Stomach (tissue), 9 donors: ENCODE measurements around the gene WNT8A. TPM values are rescaled to one million over a fixed set of nuclear protein-coding genes. Genes with fewer than 3 reads are reported as not detected.

Experiments used
- DNase-seq, 2 donors: peaks; one replicate each; pipeline versions ENCODE4 v3.0.0 to v3.0.0-alpha.2; 2013 to 2019
- H3K27ac ChIP-seq, 5 donors: fragments of 200-600 bp in 4 of 5; sonication (generic) in 4 of 5; one replicate each; pipeline ENCODE4 v1.5.1; 2013 to 2019; ENCODE audit warnings: mild to moderate bottlenecking in 1 of 5, moderate library complexity in 1 of 5
- H3K27me3 ChIP-seq, 3 donors: fragments of 200-600 bp; sonication (generic); one replicate each; pipeline ENCODE4 v1.5.1; 2017 to 2019; ENCODE audit warnings: mixed run types in 1 of 3
- H3K36me3 ChIP-seq, 4 donors: fragments of 200-600 bp; sonication (generic); 1 replicate in 3 of 4; 2 replicates in 1 of 4; pipeline ENCODE4 v1.5.1; 2016 to 2019
- H3K4me1 ChIP-seq, 4 donors: fragments of 200-600 bp; sonication (generic); one replicate each; pipeline ENCODE4 v1.5.1; 2016 to 2019
- H3K4me3 ChIP-seq, 4 donors: fragments of 200-600 bp; sonication (generic) in 3 of 4; one replicate each; pipeline ENCODE4 v1.5.1; 2016 to 2019; ENCODE audit warnings: mild to moderate bottlenecking in 1 of 4
- H3K9me3 ChIP-seq, 4 donors: fragments of 200-600 bp; sonication (generic); one replicate each; pipeline ENCODE4 v1.5.1; 2016 to 2019
- CTCF ChIP-seq, 7 experiments: fragments of 450-650 bp in 4 of 7; fragments of 200-600 bp in 3 of 7; sonication (generic) in 3 of 7; IDR thresholded peaks; one replicate each; pipeline ENCODE4 v1.5.1; 2016 to 2019; ENCODE audit warnings: antibody characterized with exemption in 7 of 7, control low read depth in 2 of 7, mild to moderate bottlenecking in 1 of 7
- EP300 ChIP-seq: sonication (generic); formaldehyde crosslinking; IDR thresholded peaks from one replicate; pipeline ENCODE4 v1.6.1; 2017; ENCODE audit warnings: antibody characterized with exemption
- POLR2A ChIP-seq, 4 donors: fragments of 450-650 bp; IDR thresholded peaks; one replicate each; pipeline ENCODE4 v1.6.1; 2016; ENCODE audit warnings: antibody characterized with exemption in 4 of 4, control low read depth in 2 of 4, mild to moderate bottlenecking in 1 of 4, moderate library complexity in 1 of 4
- POLR2AphosphoS5 ChIP-seq, 3 donors: sonication (generic); formaldehyde crosslinking; IDR thresholded peaks; one replicate each; pipeline ENCODE4 v1.6.1; 2016; ENCODE audit warnings: antibody characterized with exemption in 3 of 3
- WGBS, 5 donors: extraction: QIAGEN DNeasy Blood & Tissue Kit in 3 of 5; methylation state at CpG; one replicate each; pipeline versions ENCODE4 v1.1.5 to v1.1.7; 2013 to 2018; 5-methylcytosine and 5-hydroxymethylcytosine counted together
- intact Hi-C: fragments of 100-400 bp; cut with DNase I; formaldehyde crosslinking; loops from one replicate; pipeline ENCODE4 v1.15.1; 2023; ENCODE audit warnings: low total_unique reads
- polyA plus RNA-seq, 3 donors: library from polyadenylated mRNA; stranded (reverse); fragments of 200-250 nt; gene quantifications; one replicate each; pipeline ENCODE4 v1.2.3, GENCODE V29; 2013
- small RNA-seq, 4 donors: library from RNA; depleted of rRNA; stranded (forward); fragments of <200 nt; gene quantifications; one replicate each; pipeline ENCODE3, GENCODE V24; 2016
- total RNA-seq, 5 donors: library from RNA; depleted of rRNA; stranded (reverse); fragments of >200 nt; gene quantifications; one replicate each; pipeline versions ENCODE4 v1.1.0 to v1.2.3, GENCODE V29; 2014 to 2016
- donor health status: healthy with polysubstance abuse.
- donor health status: Bipolar disorder and iron deficiency.
- donor health status: healthy.

Gene WNT8A
- total and polyA plus RNA-seq, 8 donors, result not detected

- TF ChIP-seq POLR2AphosphoS5 (IDR thresholded peaks at IDR 0.05), result no peak
- no peak for TF ChIP-seq POLR2A (IDR thresholded peaks at IDR 0.05)
- TF ChIP-seq EP300, result no peak
- TF ChIP-seq CTCF (IDR thresholded peaks at IDR 0.05), result no peak
- no peak overlapping the region for H3K27ac ChIP-seq
- no peak for DNase-seq
- no peaks in the 10 kb centered on the region for H3K9me3 ChIP-seq
- 80 to 94% (median 92%) methylated on average over 7 of the region's 7 CpGs for WGBS, 5 donors
- H3K27me3 ChIP-seq, result peaks cover 0 to 4% (median 0%) of the 10 kb centered on the region in 3 donors
- no peaks in the 10 kb centered on the region for H3K36me3 ChIP-seq
- intact Hi-C loops, result loop anchor here (5.0 to 10.0 kb wide), 2 partner anchors 50 to 358 kb away; partner anchors contain the start of gene WNT8A
- H3K4me3 ChIP-seq, result peak overlapping the region in 1 of 4 donors; percentile 39
- no peaks in the 10 kb centered on the region for H3K4me1 ChIP-seq
These were observed 48.7 kb downstream of the WNT8A start for GRCh38 chr5:138132543-138132942.

DNA sequence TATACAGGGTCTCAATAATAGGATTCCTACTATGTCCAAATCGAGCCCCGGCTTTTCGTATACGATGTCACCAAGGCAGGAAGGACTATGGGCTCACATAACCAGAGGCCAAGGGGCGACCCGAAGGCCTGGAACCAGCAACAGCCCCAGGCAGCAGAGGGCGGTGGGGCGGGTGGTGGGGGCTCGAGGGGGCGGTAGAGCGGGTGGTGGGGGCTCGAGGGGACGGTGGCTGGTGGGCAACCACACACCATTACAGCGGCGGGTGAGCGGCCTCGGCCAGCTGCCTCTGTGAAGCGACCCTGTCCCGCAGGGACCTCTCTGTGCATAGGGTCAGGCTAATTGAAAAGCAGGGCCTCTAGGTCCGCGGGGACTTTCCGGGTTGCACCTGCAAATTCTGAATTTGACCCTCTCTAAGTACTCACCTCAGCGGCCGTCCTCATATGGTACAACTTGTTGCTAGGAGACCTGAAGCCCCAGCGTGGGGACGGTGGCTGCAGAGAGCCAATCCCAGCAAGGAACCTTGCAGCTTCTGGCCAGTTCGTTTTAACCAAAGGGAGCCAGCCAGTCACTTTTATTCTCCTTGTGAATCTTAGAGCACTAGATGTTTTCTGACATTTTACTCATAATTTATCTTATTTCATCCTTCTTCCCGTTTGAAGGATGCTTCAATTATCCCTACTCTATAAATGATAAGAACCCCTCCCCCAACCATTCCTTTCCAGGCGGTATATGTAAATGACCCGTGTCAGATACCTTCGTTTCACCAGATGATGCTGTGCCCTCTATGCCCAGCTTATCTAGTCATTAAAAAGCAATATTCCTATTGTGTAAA lies 55.3 kb downstream of the WNT8A start, which contains the start of gene NME5:
Gene NME5 (minus strand): TSS at position 480 of the 832 bp plus-strand sequence. CDS start 648 bp downstream, outside the sequence.
- whole genome bisulfite sequencing, 5 donors, result 3 to 9% (median 5%) methylated on average over 18 to 31 of the region's 31 CpGs
- intact Hi-C loops, result loop anchor here (10.0 kb wide), 1 partner anchor 364 kb away; no protein-coding TSS in a partner anchor
- Histone ChIP-seq H3K4me3 (peak within 1 kb of the TSS; percentile 59 to 83 (median 64)), H3K36me3 (no peaks in the 10 kb centered on the region), H3K27me3 (peaks cover 0 to 8% (median 0%) of the 10 kb centered on the region in 3 donors), H3K27ac (peak within 1 kb of the TSS in 1 of 5 donors; percentile 12), H3K4me1 (peaks cover 0 to 16% (median 9%) of the 10 kb centered on the region in 4 donors), H3K9me3 (no peaks in the 10 kb centered on the region)
- peak; percentile 75 to 90 for DNase-seq
- TF ChIP-seq EP300, result no peak
- TF ChIP-seq CTCF (IDR thresholded peaks at IDR 0.05), result no peak
- peak in 1 of 3 donors; percentile 53 for TF ChIP-seq POLR2AphosphoS5 (IDR thresholded peaks at IDR 0.05)
- no peak for TF ChIP-seq POLR2A (IDR thresholded peaks at IDR 0.05)

GRCh38 chr5:138139781-138140090 lies 55.9 kb downstream of the WNT8A start:
- no peak overlapping the region for H3K27ac ChIP-seq
- intact Hi-C loops, result loop anchor here (10.0 kb wide), 1 partner anchor 365 kb away; no protein-coding TSS in a partner anchor
- WGBS, 5 donors, result 52 to 63% (median 55%) methylated on average over 3 of the region's 3 CpGs
- H3K9me3 ChIP-seq, result no peaks in the 10 kb centered on the region
- peaks cover 0 to 16% (median 9%) of the 10 kb centered on the region in 4 donors for H3K4me1 ChIP-seq
- TF ChIP-seq POLR2AphosphoS5 (IDR thresholded peaks at IDR 0.05) (no peak), EP300 (no peak), CTCF (IDR thresholded peaks at IDR 0.05) (no peak), POLR2A (IDR thresholded peaks at IDR 0.05) (no peak)
- H3K27me3 ChIP-seq, result peaks cover 0 to 8% (median 0%) of the 10 kb centered on the region in 3 donors
- DNase-seq, result no peak
- peak overlapping the region; percentile 59 to 83 (median 64) for H3K4me3 ChIP-seq
- H3K36me3 ChIP-seq, result no peaks in the 10 kb centered on the region

- TF ChIP-seq POLR2A (IDR thresholded peaks at IDR 0.05) (no peak), CTCF (IDR thresholded peaks at IDR 0.05) (no peak), EP300 (no peak), POLR2AphosphoS5 (IDR thresholded peaks at IDR 0.05) (no peak)
- Histone ChIP-seq H3K27ac (no peak overlapping the region), H3K36me3 (no peaks in the 10 kb centered on the region), H3K9me3 (no peaks in the 10 kb centered on the region), H3K27me3 (peaks cover 0 to 8% (median 0%) of the 10 kb centered on the region in 3 donors), H3K4me1 (peaks cover 0 to 16% (median 9%) of the 10 kb centered on the region in 4 donors), H3K4me3 (no peak overlapping the region)
- 43 to 66% (median 48%) methylated on average over 4 of the region's 4 CpGs for WGBS, 5 donors
- peak in 1 of 2 donors; percentile 9 for DNase-seq
- intact Hi-C loops, result no loop called here
These were observed 56.4 kb downstream of the WNT8A start for GRCh38 chr5:138140268-138140667.

Small RNA genes within 50 kb of the gene (small RNA-seq; reads per million reads assigned to genes)
- 0 reads per million in 4 donors for gene RNU6-1148P
- gene RNU6-460P, result 0 to 0.15 (median 0) reads per million in 4 donors
- 0 to 0.46 (median 0) reads per million in 4 donors for gene RNU6-888P

Other genes starting within 250 kb of the WNT8A start
- 1 to 10 TPM in 3 of 5 donors, not detected in 2; 5.4 to 7.2 (median 5.8) TPM for gene MYOT, start 216.2 kb upstream of the WNT8A start, total RNA-seq
- 10 to 100 TPM in 1 of 3 donors, 1 to 10 TPM in 2; 2.1 to 14.8 (median 4.8) TPM for gene MYOT, start 216.2 kb upstream of the WNT8A start, polyA plus RNA-seq
- gene PKD2L2, start 194.6 kb upstream of the WNT8A start, total RNA-seq, result not detected
- gene PKD2L2, start 194.6 kb upstream of the WNT8A start, polyA plus RNA-seq, result not detected
- gene FAM13B, start 51.0 kb upstream of the WNT8A start, total RNA-seq, result 10 to 100 TPM; 11.0 to 66.6 (median 36.4) TPM
- 10 to 100 TPM in 1 of 3 donors, 1 to 10 TPM in 2; 7.0 to 15.0 (median 9.5) TPM for gene FAM13B, start 51.0 kb upstream of the WNT8A start, polyA plus RNA-seq
- gene NME5, start 55.4 kb downstream of the WNT8A start, total RNA-seq, result 1 to 10 TPM in 2 of 5 donors, not detected in 3; 1.5 to 2.3 TPM
- gene NME5, start 55.4 kb downstream of the WNT8A start, polyA plus RNA-seq, result 1 to 10 TPM; 2.0 to 2.7 (median 2.1) TPM
- 10 to 100 TPM; 29.9 to 58.2 (median 51.3) TPM for gene BRD8, start 94.6 kb downstream of the WNT8A start, total RNA-seq
- gene BRD8, start 94.6 kb downstream of the WNT8A start, polyA plus RNA-seq, result 10 to 100 TPM; 20.4 to 35.1 (median 21.8) TPM
- gene KIF20A, start 95.1 kb downstream of the WNT8A start, total RNA-seq, result 1 to 10 TPM in 3 of 5 donors, not detected in 2; 2.0 to 8.4 (median 7.9) TPM
- 1 to 10 TPM; 2.1 to 7.3 (median 2.1) TPM for gene KIF20A, start 95.1 kb downstream of the WNT8A start, polyA plus RNA-seq
- gene CDC23, start 129.3 kb downstream of the WNT8A start, total RNA-seq, result 10 to 100 TPM in 2 of 5 donors, 1 to 10 TPM in 3; 1.2 to 46.3 (median 4.5) TPM
- 10 to 100 TPM; 10.6 to 13.1 (median 11.1) TPM for gene CDC23, start 129.3 kb downstream of the WNT8A start, polyA plus RNA-seq
- 1 to 10 TPM in 1 of 5 donors, under 1 TPM in 1, not detected in 3; 0.55 to 4.1 TPM for gene GFRA3, start 190.6 kb downstream of the WNT8A start, total RNA-seq
- gene GFRA3, start 190.6 kb downstream of the WNT8A start, polyA plus RNA-seq, result 1 to 10 TPM; 1.5 to 2.0 (median 1.8) TPM
- gene CDC25C, start 247.8 kb downstream of the WNT8A start, total RNA-seq, result 1 to 10 TPM in 2 of 5 donors, not detected in 3; 2.9 to 4.1 TPM
- 1 to 10 TPM in 1 of 3 donors, under 1 TPM in 2; 0.75 to 2.1 (median 0.92) TPM for gene CDC25C, start 247.8 kb downstream of the WNT8A start, polyA plus RNA-seq